ENCODE measurements around the gene ANKS1A.

- no peak for TF ChIP-seq ZBTB20 (tag by site-specific recombination; IDR thresholded peaks at IDR 0.05)
- TF ChIP-seq, protein P1, sequence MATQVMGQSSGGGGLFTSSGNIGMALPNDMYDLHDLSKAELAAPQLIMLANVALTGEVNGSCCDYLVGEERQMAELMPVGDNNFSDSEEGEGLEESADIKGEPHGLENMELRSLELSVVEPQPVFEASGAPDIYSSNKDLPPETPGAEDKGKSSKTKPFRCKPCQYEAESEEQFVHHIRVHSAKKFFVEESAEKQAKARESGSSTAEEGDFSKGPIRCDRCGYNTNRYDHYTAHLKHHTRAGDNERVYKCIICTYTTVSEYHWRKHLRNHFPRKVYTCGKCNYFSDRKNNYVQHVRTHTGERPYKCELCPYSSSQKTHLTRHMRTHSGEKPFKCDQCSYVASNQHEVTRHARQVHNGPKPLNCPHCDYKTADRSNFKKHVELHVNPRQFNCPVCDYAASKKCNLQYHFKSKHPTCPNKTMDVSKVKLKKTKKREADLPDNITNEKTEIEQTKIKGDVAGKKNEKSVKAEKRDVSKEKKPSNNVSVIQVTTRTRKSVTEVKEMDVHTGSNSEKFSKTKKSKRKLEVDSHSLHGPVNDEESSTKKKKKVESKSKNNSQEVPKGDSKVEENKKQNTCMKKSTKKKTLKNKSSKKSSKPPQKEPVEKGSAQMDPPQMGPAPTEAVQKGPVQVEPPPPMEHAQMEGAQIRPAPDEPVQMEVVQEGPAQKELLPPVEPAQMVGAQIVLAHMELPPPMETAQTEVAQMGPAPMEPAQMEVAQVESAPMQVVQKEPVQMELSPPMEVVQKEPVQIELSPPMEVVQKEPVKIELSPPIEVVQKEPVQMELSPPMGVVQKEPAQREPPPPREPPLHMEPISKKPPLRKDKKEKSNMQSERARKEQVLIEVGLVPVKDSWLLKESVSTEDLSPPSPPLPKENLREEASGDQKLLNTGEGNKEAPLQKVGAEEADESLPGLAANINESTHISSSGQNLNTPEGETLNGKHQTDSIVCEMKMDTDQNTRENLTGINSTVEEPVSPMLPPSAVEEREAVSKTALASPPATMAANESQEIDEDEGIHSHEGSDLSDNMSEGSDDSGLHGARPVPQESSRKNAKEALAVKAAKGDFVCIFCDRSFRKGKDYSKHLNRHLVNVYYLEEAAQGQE (tag by site-specific recombination; IDR thresholded peaks at IDR 0.05), result no peak
- TF ChIP-seq CTCF (tag by site-specific recombination; IDR thresholded peaks at IDR 0.05), result no peak
- no peak for TF ChIP-seq ZBTB7A (tag by site-specific recombination; IDR thresholded peaks at IDR 0.05; ENCODE audit: low read depth)
- TF ChIP-seq, protein P2, sequence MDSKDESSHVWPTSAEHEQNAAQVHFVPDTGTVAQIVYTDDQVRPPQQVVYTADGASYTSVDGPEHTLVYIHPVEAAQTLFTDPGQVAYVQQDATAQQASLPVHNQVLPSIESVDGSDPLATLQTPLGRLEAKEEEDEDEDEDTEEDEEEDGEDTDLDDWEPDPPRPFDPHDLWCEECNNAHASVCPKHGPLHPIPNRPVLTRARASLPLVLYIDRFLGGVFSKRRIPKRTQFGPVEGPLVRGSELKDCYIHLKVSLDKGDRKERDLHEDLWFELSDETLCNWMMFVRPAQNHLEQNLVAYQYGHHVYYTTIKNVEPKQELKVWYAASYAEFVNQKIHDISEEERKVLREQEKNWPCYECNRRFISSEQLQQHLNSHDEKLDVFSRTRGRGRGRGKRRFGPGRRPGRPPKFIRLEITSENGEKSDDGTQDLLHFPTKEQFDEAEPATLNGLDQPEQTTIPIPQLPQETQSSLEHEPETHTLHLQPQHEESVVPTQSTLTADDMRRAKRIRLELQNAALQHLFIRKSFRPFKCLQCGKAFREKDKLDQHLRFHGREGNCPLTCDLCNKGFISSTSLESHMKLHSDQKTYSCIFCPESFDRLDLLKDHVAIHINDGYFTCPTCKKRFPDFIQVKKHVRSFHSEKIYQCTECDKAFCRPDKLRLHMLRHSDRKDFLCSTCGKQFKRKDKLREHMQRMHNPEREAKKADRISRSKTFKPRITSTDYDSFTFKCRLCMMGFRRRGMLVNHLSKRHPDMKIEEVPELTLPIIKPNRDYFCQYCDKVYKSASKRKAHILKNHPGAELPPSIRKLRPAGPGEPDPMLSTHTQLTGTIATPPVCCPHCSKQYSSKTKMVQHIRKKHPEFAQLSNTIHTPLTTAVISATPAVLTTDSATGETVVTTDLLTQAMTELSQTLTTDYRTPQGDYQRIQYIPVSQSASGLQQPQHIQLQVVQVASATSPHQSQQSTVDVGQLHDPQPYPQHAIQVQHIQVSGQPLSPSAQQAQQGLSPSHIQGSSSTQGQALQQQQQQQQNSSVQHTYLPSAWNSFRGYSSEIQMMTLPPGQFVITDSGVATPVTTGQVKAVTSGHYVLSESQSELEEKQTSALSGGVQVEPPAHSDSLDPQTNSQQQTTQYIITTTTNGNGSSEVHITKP (tag by site-specific recombination; IDR thresholded peaks at IDR 0.05), result no peak
- TF ChIP-seq ZNF768 (tag by site-specific recombination; IDR thresholded peaks at IDR 0.05), result no peak
- no peak for TF ChIP-seq ZNF24 (tag by site-specific recombination; IDR thresholded peaks at IDR 0.05)
- no peak for TF ChIP-seq ZNF174 (tag by site-specific recombination; IDR thresholded peaks at IDR 0.05)
- no peak for TF ChIP-seq ZNF488 (tag by site-specific recombination; IDR thresholded peaks at IDR 0.05)
- TF ChIP-seq ZNF114 (tag by site-specific recombination; IDR thresholded peaks at IDR 0.05), result no peak
Observed at GRCh38 chr6:34908194-34908593, 19.1 kb downstream of the ANKS1A start.

All from HEK293 (cell line).